HCT116 (cell line): ENCODE measurements around the gene PSTPIP1. TPM values are rescaled to one million over a fixed set of nuclear protein-coding genes. Genes with fewer than 3 reads are reported as not detected.

Experiments used
- ATAC-seq: fragments of 200-7000 bp; cut with Tn5 transposase; 2 replicates; pipeline ENCODE4 v1.9.1; 2020; ENCODE audit warnings: mild to moderate bottlenecking, moderate library complexity
- BruUV-seq: library from RNA; stranded (reverse); fragments of 400-500 nt; replicated peaks from 2 replicates; lab custom pipeline; 2021; lab: Mats Ljungman, UMichigan
- CTCF ChIA-PET: fragments of 300-600 bp; sonication (Branson Sonifier 250); formaldehyde crosslinking; loops from one replicate; lab custom pipeline; 2021; ENCODE audit warnings: antibody characterized with exemption; lab: Charles Lee
- POLR2A ChIA-PET: fragments of 300-600, 350-600 bp; sonication (Branson Sonifier 250); formaldehyde crosslinking; loops from one replicate; lab custom pipeline; 2021; ENCODE audit warnings: antibody characterized with exemption; lab: Charles Lee
- RAD21 ChIA-PET, 2 experiments: fragments of 300-600 bp; sonication (Branson Sonifier 250); formaldehyde crosslinking; loops; one replicate each; lab custom pipeline; 2023; ENCODE audit warnings: low total read pairs in 2 of 2; ENCODE audit not compliant: uncharacterized antibody in 2 of 2, unreplicated experiment in 2 of 2, low non-redundant PET in 1 of 2; lab: Charles Lee
- DNase-seq: peaks from one replicate; pipeline ENCODE4 v3.0.0-alpha.2; 2010; ENCODE audit warnings: low read depth, low spot score
- H2AFZ ChIP-seq: fragments of 200-600 bp; shearing (Covaris generic), sonication (generic); 2 replicates; pipeline ENCODE4 v1.6.1; 2017; ENCODE audit warnings: low read depth, mixed run types, mixed read lengths, antibody characterized with exemption, low read length; ENCODE audit not compliant: poor library complexity, severe bottlenecking
- H3K27ac ChIP-seq: 2 replicates; pipeline ENCODE4 v1.5.1; 2012; ENCODE audit warnings: low read depth, low read length
- H3K27me3 ChIP-seq: fragments of 200-600 bp; sonication (generic); 2 replicates; pipeline ENCODE4 v1.6.1; 2016; ENCODE audit warnings: mixed run types, low read length, mixed read lengths; ENCODE audit not compliant: insufficient read depth
- H3K36me3 ChIP-seq, 2 experiments: fragments of 200-500 bp in 1 of 2; fragments of 200-600 bp in 1 of 2; sonication (Bioruptor generic) in 1 of 2; sonication (generic) in 1 of 2; 2 replicates each; pipeline versions ENCODE4 v1.5.1 to v1.6.1; 2014 to 2016; ENCODE audit warnings: low read length in 2 of 2, inconsistent platforms in 1 of 2, mixed read lengths in 1 of 2, mixed run types in 1 of 2; ENCODE audit not compliant: insufficient read depth in 2 of 2, control insufficient read depth in 1 of 2
- H3K4me1 ChIP-seq, 2 experiments: fragments of 200-600 bp in 1 of 2; sonication (generic) in 1 of 2; 2 replicates each; pipeline versions ENCODE4 v1.5.1 to v1.6.1; 2012 to 2017; ENCODE audit warnings: low read length in 2 of 2, inconsistent platforms in 1 of 2, mild to moderate bottlenecking in 1 of 2, mixed read lengths in 1 of 2, mixed run types in 1 of 2, moderate library complexity in 1 of 2; ENCODE audit not compliant: insufficient read depth in 2 of 2, control insufficient read depth in 1 of 2
- H3K4me2 ChIP-seq: fragments of 200-600 bp; sonication (generic); 2 replicates; pipeline ENCODE4 v1.6.1; 2017; ENCODE audit warnings: mixed run types, low read length, mixed read lengths
- H3K4me3 ChIP-seq, 2 experiments: fragments of 200-600 bp in 1 of 2; sonication (generic) in 1 of 2; replicated peaks in 1 of 2; 2 replicates each; pipeline ENCODE4 v1.5.1; 2011 to 2016; ENCODE audit warnings: low read length in 2 of 2, control low read depth in 1 of 2, low read depth in 1 of 2, mild to moderate bottlenecking in 1 of 2, mixed read lengths in 1 of 2, mixed run types in 1 of 2
- H3K79me2 ChIP-seq: fragments of 200-600 bp; sonication (generic); 2 replicates; pipeline ENCODE4 v1.6.1; 2017; ENCODE audit warnings: mild to moderate bottlenecking, mixed run types, low read length, moderate library complexity, mixed read lengths; ENCODE audit not compliant: insufficient read depth
- H3K9ac ChIP-seq: fragments of 200-600 bp; sonication (generic); 2 replicates; pipeline ENCODE4 v1.6.1; 2016; ENCODE audit warnings: low read length, mixed read lengths
- H3K9me2 ChIP-seq: fragments of 200-600 bp; sonication (generic), shearing (Covaris generic); 2 replicates; pipeline ENCODE4 v1.6.1; 2017; ENCODE audit warnings: mixed run types, mild to moderate bottlenecking, moderate library complexity; ENCODE audit not compliant: insufficient read depth
- H3K9me3 ChIP-seq, 2 experiments: fragments of 200-500 bp in 1 of 2; fragments of 200-600 bp in 1 of 2; sonication (Bioruptor generic) in 1 of 2; sonication (generic) in 1 of 2; 2 replicates each; pipeline ENCODE4 v1.6.1; 2014 to 2017; ENCODE audit warnings: low read length in 2 of 2, mixed read lengths in 2 of 2, inconsistent platforms in 1 of 2, low read depth in 1 of 2, mild to moderate bottlenecking in 1 of 2, mixed run types in 1 of 2, moderate library complexity in 1 of 2; ENCODE audit not compliant: control insufficient read depth in 1 of 2, insufficient read depth in 1 of 2
- H4K20me1 ChIP-seq: fragments of 200-600 bp; sonication (generic), shearing (Covaris generic); 2 replicates; pipeline ENCODE4 v1.6.1; 2017; ENCODE audit warnings: mixed run types, mild to moderate bottlenecking, moderate library complexity; ENCODE audit not compliant: insufficient read depth
- RAD21 ChIP-seq: IDR thresholded peaks from 2 replicates; pipeline ENCODE4 v1.6.1; 2012; ENCODE audit warnings: low read depth, mild to moderate bottlenecking
- REST ChIP-seq: IDR thresholded peaks from 2 replicates; pipeline ENCODE4 v1.6.1; 2012; ENCODE audit warnings: low read depth
- ZFX ChIP-seq: fragments of 450-650 bp; IDR thresholded peaks from 2 replicates; pipeline ENCODE4 v1.6.1; 2017
- intact Hi-C: fragments of 100-400 bp; cut with micrococcal nuclease; formaldehyde crosslinking; loops from 2 replicates; pipeline ENCODE4 v1.10.0; 2022
- total RNA-seq: library from RNA; stranded (reverse); gene quantifications from one replicate; pipeline ENCODE4 v1.2.1, GENCODE V29; 2021; ENCODE audit not compliant: unreplicated experiment

The PSTPIP1 gene
- total RNA-seq, 1 experiment from 2014 or later = 0.79 TPM

GRCh38 chr15:77032052-77032646 lies 37.2 kb downstream of the PSTPIP1 start:
- ATAC-seq (no peak), DNase-seq (no peak)
- no peaks in the 10 kb centered on the region for H4K20me1 ChIP-seq
- no peak overlapping the region for H3K4me3 ChIP-seq
- intact Hi-C loops = no loop called here
- no peaks in the 10 kb centered on the region for H3K9me2 ChIP-seq
- H3K4me2 ChIP-seq = no peak overlapping the region
- no peaks in the 10 kb centered on the region for H3K27me3 ChIP-seq
- H2AFZ ChIP-seq = no peak overlapping the region
- TF ChIP-seq RAD21 (no peak), ZFX (no peak), REST (no peak)
- H3K36me3 ChIP-seq = no peaks in the 10 kb centered on the region
- RAD21 ChIA-PET = no interaction called here
- CTCF ChIA-PET = no interaction called here
- no peaks in the 10 kb centered on the region for H3K9me3 ChIP-seq
- POLR2A ChIA-PET = no interaction called here
- no TSS peak for BruUV-seq
- no peaks in the 10 kb centered on the region for H3K79me2 ChIP-seq
- no peak overlapping the region for H3K27ac ChIP-seq
- no peak overlapping the region for H3K9ac ChIP-seq
- H3K4me1 ChIP-seq = peaks cover 0 to 4% of the 10 kb centered on the region in 2 experiments; a peak in 1 of 4 replicates
